Endometrium (tissue), 2 donors: Measurements from ENCODE around the gene TFF1.

ENCODE experiments used
- FAIRE-seq: peaks from 2 replicates; lab custom pipeline; 2012; peaks lifted over from hg19 to GRCh38; lab: Jason Lieb, UNC
- donor health status: control.
- donor health status: control.

The TFF1 gene

DNA sequence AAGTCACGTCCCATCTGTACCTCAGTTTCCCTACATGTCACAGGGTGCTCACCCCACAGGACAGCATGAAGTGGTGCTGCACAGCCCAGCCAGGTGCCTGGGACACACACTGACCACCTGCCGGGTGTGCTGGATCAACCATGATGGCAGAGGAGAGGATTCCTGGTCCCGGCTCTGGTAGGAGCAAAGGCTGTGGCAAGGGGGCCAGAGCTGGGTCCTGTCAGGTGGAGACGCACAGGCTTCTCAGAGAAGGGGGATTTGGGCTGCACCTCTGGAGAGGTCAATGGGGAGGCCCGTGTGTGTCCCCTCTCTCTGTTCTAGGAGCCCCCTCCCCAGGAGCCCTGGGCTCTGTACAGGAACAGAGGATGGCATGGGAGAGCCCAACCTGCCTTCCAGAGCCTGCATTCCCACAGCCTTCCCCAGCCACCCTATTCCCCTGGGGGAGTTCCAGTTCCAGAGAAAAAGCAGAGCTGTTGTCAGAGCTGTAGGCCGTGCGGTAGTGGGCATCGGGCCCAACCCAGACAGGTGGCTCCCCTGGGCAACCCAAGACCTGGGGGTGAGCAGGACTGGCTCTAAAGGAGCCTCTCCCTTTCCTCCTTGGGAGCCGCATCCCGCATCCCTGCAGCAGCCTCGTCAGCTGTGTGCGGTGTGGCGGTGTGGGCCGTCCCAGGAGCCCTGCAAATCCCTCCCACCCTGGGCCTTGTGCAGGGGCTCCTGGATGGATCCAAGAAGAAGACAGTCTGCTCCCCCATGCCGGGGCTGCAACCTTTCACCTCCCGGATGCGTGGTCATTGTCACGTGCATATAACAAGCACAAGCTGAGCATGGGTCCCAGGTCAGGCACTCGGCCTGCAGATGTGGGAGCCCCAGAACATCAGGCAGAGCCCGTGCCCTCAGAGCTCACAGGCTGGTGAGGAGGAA, 48.2 kb downstream of the TFF1 start:
- no peak for FAIRE-seq

DNA sequence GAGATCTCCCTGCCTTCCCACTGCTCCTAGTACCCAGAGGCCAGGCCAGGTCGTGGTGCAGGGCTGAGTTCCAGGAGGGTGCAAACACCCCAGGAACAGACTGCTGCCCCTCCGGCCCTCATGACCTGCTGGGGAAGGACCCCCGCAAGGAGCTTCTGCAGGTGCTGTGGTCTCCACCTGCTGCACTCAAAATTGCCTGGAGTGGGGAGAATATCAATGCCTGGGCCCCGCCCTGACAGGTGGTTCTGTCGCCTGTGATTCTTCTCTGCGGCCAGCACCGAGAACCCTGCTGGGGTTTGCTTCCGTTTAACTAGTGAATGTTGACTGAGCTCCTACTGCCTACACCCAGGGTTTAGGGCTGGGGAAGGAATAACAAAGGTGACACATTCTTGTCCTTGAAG, 49.0 kb downstream of the TFF1 start:
- no peak for FAIRE-seq

DNA sequence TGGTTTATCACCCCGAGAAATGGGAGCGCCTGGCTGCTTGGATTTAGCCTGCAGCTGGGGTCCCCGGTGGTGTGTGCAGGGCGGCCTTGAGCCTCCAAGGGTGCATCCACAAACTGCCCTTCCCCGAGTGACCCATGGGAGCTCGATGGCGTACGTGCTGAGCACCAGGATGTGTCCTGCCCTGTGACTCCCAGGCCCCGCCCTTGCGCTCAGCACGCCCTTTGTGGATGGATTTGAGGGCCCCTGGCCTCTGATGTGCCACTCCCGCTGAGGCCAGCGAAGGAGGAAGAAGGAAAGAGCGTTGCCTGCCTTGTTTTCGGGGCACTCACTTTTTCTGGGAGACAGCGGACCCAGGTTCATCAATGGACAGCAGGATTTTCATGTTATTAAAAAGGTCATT, 49.4 kb downstream of the TFF1 start:
- FAIRE-seq = no peak

DNA sequence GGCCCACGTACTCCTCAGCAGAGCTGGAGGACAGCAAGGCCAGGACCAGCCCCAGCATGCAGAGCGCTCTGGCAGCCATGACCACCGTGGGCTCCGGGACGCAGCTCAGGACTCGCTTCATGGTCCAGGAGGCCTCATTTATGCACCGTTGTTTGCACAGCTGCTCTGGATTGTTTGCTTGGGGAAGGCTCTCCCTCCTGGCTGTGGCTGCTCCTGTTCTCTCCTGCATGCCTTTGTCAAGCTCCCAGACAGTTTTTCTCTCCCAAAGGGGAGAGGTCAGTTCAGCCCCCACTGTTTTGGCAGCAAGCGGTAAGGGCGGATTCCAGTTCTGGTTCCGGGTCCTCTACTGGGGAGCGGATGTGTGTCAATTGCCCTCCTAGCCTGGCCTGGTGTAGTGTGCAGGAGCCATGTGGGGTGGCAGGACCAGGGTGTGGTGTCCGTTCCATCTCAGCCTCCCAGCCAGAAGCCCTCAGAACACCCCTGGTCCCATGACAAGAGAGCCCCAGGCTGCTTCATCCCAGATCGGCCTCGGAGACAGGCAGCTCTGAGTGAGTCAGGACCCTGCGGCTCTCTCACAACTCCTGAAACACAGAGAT, 50.9 kb downstream of the TFF1 start, which contains the start of gene TFF3:
Gene TFF3, minus strand, starts transcription at position 114 of the 596 bp plus-strand sequence. Its CDS starts 35 bp downstream, at position 79.
- FAIRE-seq = no peak

DNA sequence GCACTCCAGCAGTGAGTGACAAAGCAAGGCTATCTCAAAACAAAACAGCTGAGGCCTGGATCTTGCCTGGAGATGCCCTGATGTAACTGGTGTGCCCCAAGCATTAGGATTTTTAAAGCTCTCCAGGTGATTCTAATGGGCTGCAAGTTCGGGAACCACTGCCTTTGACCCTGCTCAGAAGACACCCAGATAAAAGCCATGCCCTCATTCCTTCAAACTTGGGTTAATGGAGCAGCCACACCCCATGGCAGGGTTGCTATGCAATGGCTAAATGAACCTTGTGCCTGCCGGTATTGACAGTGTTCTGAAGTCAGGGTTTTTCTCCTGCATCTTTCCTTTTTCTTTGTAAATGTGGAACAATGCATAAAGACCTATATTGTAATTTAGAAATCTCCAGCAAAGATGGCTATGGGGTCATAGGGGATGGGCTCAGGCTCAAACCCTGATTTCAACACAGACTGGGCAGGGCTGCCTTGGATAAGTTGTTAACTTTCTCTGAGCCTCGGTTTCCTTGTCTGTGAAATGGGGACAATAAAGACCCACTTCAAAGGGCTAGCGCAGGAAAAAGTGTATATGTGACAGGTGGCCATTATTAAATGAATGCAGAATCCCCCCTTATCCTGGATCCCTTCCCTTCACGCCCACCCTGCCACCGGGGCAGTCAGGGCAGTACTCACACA, 51.6 kb downstream of the TFF1 start:
- no peak for FAIRE-seq

DNA sequence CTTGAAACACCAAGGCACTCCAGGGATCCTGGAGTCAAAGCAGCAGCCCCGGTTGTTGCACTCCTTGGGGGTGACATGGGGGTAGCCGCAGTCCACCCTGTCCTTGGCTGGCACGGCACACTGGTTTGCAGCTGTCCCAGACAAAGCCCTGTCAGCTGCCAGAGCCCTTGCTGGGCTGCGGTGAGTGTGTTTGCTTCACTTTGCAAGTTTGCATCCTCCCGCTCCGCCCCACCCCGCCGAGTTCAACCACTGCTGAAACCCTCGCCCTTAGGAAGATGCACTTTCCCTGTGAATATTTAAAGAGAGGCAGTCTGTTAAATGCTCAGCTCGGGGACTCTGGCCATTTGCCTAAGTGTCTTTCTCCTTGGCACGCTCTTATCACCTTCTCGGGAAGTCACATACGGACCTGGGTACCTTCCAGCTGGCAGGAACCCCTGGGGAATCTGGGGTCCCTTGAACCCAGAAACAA, 52.8 kb downstream of the TFF1 start:
- FAIRE-seq = no peak

DNA sequence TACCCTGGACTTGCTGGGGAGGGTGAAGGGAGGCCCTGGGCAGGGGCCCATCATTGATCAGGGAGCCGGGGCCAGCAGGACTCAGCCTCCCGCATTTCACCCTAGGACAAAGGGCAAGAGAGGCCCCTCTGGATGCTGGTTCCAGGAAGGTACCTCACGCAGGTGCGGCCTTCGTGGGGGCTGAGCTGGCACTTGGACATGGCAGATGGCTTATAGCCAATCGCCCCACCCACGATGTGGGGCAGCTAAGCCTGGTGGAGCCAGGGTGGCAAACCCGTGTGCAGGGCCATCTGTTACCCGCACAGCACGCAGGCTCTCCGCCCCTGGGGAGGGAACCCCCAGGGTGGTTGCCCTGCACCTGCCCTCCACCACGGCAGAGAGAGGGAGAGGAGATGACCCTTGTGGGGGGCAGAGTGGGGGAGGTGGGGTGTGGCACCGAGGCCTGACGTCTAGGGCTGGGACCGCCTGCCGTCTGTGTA, 53.7 kb downstream of the TFF1 start:
- no peak for FAIRE-seq
